ENCODE data around the gene BIRC3. TPM values are rescaled to one million over a fixed set of nuclear protein-coding genes. Genes with fewer than 3 reads are reported as not detected.

The BIRC3 gene
- polyA plus RNA-seq (ENCODE audit: insufficient read length) = 1.4 TPM
- long read RNA-seq, donor 1 = 0 reads
- long read RNA-seq, donor 2 = 0 reads
- long read RNA-seq, donor 3 = 0 reads
- long read RNA-seq, donor 4 = 0 reads
- long read RNA-seq, donor 5 = 0 reads
- long read RNA-seq, donor 6 = 0 reads
- long read RNA-seq, donor 7 = 0 reads
- long read RNA-seq, donor 8 = 0 reads

DNA sequence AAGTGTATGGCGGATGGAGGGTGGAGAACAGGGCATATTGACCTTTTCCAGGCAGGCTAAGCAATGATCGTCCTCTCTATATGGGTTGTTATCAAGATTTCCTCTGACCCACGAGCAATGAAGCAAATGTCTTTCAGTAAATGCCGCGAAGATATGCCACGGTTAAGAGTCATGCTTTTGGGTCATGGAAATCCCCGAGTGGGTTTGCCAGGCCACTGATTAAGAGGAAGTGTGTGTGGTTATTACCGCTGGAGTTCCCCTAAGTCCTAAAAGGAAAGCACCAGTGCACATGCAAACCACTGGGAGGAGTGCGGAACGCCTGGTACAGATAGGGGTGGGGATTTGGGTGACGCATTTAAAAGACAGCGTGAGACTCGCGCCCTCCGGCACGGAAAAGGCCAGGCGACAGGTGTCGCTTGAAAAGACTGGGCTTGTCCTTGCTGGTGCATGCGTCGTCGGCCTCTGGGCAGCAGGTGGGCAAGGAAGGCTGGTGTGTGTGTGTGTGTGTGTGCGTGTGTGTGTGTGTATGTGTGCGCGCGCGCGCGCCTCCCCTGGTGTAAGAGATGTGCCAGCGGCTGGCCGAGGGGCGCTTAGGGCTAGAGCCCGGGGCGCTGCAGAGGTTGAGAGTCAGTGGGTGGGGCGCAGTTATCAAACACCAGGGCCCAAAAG lies at the start of gene BIRC3:
BIRC3 (plus strand) TSS at position 386 of the 669 bp plus-strand sequence. CDS start 7,026 bp downstream, outside the sequence.
- DNase-seq = peak; percentile 50

DNA sequence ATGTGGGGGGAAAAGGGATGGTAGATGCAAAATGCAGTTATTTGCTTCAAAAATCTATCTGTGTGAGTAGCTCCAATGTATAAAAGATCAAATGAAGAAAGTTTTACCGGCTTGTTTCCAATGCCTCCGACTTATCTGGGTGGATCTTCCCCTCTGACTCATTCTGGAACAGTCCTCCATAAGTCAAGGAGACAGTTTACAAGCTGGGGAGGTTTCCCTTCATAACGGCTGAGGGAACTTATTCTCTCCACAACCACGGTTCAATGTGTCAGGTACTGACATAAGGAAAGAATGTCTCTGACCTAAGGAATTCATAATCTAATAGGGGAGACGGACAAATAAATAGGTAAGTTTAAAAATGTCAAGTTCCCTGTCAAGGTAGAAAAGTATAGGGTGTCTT lies 49.7 kb upstream of the BIRC3 start:
- no peak for DNase-seq

GRCh38 chr11:102268083-102268984 lies 49.0 kb upstream of the BIRC3 start:
- DNase-seq = peak; percentile 82

DNA sequence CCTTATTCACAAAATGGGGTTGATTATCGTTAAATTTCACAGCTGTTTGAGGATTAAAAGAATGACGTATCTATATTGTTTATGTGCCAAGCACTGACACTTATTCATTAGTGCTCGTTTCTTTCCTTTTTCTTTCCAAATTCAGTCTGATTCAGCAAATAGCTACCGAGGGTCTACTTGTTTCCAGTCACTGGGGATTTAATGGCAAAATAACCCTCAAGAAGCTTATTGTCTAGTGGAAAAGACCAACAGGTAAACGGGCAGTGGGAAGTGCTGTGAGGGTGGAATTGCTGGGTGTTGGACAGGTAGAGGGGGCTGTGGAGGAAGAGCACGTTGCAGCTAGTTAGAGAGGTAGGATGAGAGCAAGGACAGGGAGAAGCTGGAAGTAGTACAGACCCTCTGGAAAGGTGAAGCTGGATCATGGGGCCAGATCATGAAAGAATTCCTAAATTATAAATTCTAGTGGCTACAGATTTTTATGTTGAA lies 48.3 kb upstream of the BIRC3 start:
- no peak for DNase-seq

- DNase-seq = no peak
Measured at GRCh38 chr11:102269927-102270326, 47.4 kb upstream of the BIRC3 start.

DNA sequence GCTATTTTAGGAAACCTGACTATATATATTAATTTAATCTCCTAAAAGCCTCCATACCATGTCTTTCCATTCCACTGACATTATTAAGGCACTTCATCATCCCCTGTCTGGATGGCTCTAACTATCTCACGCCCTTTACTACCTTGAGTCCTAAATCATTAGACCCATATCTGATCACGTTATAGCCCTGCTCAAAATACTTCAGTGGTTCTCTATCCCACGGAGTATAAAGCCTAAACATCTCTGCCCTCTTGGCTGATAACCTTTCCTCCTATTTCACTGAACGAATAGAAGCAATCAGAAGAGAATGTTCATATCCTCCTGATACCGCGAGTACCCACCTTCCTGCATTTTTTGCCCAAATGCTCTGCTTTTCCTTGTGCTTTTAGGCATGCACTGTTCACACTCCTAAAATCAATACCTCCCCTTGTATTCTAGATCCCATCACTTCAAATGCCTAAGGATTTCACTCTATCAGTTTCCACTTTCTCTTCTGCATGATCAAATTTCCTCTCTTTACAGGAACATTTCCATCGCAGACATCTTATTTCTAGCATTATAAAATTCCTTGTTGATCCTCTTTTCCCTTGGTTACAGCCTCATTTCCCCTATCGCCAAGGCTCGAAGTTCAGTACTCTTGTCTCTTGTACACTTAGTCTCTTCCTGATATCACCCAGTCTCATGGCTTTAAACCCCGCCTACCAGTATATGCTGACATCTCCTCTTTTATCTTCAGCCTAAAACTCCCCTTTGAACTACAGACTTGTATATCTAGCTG lies 45.0 kb upstream of the BIRC3 start:
- DNase-seq = no peak

DNA sequence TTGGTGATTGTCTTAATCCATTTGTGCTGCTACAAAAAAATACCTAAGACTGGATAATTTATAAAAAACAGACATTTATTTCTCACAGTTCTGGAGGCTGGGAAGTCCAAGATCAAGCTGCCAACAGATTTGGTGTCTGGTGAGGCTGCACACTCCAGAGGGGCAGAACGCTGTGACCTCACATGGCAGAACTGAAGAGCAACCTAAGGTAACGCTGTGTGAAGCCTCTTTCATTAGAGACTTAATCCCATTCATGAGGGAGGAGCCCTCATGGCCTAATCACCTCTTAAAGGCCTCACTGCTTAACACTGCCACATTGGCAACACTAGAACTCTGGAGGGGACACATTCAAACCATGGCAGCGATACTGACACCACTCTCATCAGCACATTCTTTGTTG lies 42.7 kb upstream of the BIRC3 start:
- DNase-seq = no peak

DNA sequence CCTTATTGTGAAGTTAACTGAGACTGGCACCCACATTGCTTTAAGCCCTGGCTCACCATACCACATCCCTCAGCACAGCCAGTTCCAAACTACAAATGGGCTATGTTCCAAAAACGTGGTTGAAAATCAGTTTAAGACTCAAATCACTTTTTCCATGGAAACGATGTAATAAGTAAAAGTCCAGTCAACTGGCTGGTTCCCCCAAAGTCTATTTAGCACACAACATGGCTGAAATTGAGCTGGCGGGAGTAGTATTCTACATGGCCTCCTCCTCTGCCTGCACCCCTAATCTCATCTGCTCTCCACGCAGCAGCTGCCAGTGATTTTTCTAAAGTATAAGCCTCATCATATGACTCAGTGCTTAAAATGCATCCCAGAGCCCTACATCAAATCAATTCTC lies 40.9 kb upstream of the BIRC3 start:
- no peak for DNase-seq

- DNase-seq = no peak
Measured at GRCh38 chr11:102276783-102277182, 40.5 kb upstream of the BIRC3 start.

DNA sequence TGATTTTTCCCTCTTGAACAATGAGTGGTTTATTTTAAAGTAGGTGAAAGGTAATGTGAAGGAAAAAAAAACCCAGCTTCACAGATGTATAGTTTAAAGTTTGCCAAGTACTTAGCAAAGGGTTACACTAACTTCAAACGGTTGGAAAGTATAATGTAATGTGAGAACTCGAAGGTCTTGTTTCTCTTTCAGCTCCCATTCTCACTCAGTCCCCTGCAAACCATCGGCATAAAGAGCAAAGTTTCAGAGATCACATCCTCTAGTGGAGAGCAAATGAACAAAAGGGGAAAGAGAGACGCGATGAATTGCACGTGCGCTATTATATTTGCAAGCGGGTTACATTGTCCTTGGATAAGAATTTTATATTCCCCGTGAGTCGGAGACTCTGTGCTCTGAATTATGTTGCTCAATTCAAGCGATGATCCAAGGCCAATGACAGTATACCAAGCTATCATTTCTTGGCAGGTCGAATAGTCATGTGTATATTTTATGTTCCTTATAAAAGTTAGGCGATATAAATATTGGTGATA lies 37.6 kb upstream of the BIRC3 start:
- peak; percentile 71 for DNase-seq

- DNase-seq = no peak
Measured at GRCh38 chr11:102280245-102280833, 36.9 kb upstream of the BIRC3 start.

GRCh38 chr11:102283116-102283485 lies 34.2 kb upstream of the BIRC3 start:
- DNase-seq = no peak

- DNase-seq = no peak
Measured at GRCh38 chr11:102284008-102284407, 33.3 kb upstream of the BIRC3 start.

DNA sequence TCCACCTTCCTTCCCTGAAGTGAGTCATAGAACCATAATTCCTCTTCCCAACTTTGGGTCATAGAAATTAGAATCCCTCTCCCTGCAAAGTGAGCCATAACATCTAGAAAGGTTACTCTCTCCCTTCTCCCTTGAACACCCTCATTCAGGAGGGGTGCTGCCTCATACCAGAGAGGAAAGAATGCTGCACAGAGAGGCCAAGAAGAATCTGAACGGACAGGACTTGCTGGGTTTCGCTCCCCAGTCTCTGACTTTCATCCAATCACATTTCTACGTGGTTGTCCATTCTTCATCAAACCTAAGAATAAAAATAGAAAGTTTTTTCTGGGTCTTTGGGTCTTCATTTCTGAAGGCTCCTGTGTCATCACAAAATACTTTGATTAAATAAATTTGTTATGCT lies 31.0 kb upstream of the BIRC3 start:
- DNase-seq = no peak

DNA sequence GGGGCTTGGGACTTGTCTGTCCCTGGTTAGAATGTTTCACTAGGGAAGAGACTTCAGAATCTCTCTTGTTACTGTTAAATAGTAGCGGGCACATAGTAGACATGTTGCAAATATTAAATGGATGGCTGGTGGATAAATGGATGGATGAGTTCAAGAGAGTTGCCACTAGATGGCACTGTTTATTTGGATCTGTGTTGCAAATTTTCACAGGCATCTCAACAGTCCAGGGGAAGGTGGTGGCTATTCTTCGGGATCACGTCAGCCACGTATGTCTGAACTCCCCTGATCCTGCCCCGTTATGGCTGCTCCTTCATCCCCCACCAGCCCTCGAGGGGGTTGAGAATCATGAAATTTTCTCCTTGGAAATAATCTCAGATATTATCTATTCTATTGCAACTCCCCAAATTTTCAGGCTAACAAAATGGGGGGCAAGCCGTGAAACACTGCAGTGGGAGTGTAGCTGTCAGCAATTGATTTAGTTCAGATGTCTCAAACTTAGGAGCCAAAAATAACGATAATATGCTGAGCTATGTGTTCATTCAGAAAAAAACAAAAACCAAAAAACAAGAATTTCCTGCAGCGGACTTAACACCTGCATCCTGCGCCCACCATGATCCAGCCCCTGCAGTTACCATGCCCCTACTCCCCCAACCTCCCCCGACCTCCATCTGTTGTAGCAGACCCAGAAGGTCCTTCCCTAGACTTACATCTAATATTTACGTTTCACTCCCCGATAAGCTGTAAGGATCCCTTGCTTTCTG lies 29.1 kb upstream of the BIRC3 start:
- DNase-seq = peak; percentile 74

DNA sequence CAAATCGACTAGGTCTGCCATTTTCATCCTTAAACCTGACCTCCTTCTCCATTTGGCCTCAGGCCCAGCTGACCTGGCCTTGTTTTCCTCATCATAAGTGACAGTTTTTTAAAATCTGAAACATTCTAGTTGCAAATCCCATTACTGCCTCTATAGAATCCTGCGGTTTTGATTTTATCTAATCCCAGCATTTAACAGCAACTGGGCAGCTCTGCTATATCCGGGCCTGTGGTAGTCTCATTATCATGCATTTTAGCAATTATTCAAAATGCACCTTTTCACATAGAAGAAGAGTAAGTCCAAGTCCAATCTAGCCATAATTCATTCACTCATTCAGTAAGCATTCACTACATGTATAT lies 28.6 kb upstream of the BIRC3 start:
- DNase-seq = no peak

DNA sequence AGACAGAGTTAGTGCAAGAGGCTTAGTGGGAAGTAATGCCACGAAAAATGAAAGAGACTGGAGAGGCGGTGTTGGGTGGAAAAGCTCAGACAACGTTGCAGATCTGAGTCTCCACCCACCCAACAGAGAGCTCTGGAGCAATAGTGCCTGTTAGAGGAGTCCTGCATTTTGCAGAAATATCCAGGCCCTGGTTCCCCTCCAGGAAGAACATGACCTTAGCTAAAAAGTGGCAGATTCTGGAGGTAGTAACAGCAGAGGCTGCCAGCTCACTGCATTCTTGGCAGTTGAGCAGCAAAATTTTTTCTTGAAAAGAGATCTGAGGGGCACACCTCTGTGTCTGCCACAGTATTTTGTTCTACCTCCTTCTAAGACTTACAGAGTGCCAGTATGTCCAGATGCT lies 27.7 kb upstream of the BIRC3 start:
- DNase-seq = no peak

- DNase-seq = no peak
Measured at GRCh38 chr11:102291831-102292230, 25.5 kb upstream of the BIRC3 start.

DNA sequence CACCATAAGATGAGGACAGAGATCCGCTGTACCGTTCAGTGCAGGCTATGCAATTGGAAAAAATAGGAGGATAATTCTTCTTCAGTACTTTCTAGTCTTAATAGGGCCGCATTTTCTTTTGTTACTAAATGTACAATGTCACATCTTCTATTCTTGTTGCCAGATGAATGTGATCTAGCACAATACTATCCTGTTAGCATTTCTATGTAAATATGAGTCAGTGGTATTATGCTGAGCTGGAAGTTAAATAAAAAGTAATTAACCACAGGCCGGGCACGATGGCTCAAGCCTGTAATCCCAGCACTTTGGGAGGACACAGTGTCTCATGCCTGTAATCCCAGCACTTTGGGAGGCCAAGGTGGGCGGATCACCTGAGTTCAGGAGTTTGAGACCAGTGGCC lies 24.4 kb upstream of the BIRC3 start:
- DNase-seq = no peak

- DNase-seq = no peak
Measured at GRCh38 chr11:102293873-102294601, 23.2 kb upstream of the BIRC3 start.

Data from left kidney (tissue), 8 donors.